Stimulated activated CD4-positive, alpha-beta T cell treated with anti-CD3 and anti-CD28 coated beads, Interleukin-4, amount 100 ng/mL, for 4 hours (primary cell): Measurements from ENCODE around the gene CTNNA3.

Source experiments
- DNase-seq, 2 experiments: peaks; one replicate each; pipeline ENCODE4 v3.0.0-alpha.2; 2020

CTNNA3 gene

GRCh38 chr10:66927251-66927935 lies 768.6 kb downstream of the CTNNA3 start:
- DNase-seq: no peak

- no peak for DNase-seq
Observed at GRCh38 chr10:66926841-66927240, 769.2 kb downstream of the CTNNA3 start.

GRCh38 chr10:66925896-66926715 lies 769.9 kb downstream of the CTNNA3 start, which contains the start of gene LRRTM3:
LRRTM3 (plus strand) TSS chr10:66926036.
- DNase-seq: no peak

- no peak for DNase-seq
Observed at GRCh38 chr10:66925373-66925772, 770.6 kb downstream of the CTNNA3 start.

- DNase-seq: no peak
Observed at GRCh38 chr10:66924674-66925345, 771.2 kb downstream of the CTNNA3 start.

- DNase-seq: no peak
Observed at GRCh38 chr10:66919248-66919647, 776.7 kb downstream of the CTNNA3 start.

GRCh38 chr10:66917104-66917503 lies 778.9 kb downstream of the CTNNA3 start:
- no peak for DNase-seq

GRCh38 chr10:66916030-66916429 lies 780.0 kb downstream of the CTNNA3 start:
- no peak for DNase-seq

- no peak for DNase-seq
Observed at GRCh38 chr10:66910671-66911070, 785.3 kb downstream of the CTNNA3 start.

- DNase-seq: no peak
Observed at GRCh38 chr10:66892871-66893270, 803.1 kb downstream of the CTNNA3 start.

GRCh38 chr10:66888237-66888636 lies 807.8 kb downstream of the CTNNA3 start:
- no peak for DNase-seq

- DNase-seq: no peak
Observed at GRCh38 chr10:66886848-66887247, 809.1 kb downstream of the CTNNA3 start.

GRCh38 chr10:66882271-66882670 lies 813.7 kb downstream of the CTNNA3 start:
- no peak for DNase-seq

GRCh38 chr10:66881814-66882213 lies 814.2 kb downstream of the CTNNA3 start:
- DNase-seq: no peak

- DNase-seq: no peak
Observed at GRCh38 chr10:66880826-66881225, 815.2 kb downstream of the CTNNA3 start.

GRCh38 chr10:66880292-66880691 lies 815.7 kb downstream of the CTNNA3 start:
- no peak for DNase-seq

- DNase-seq: no peak
Observed at GRCh38 chr10:66877361-66877760, 818.6 kb downstream of the CTNNA3 start.

- no peak for DNase-seq
Observed at GRCh38 chr10:66869635-66870034, 826.4 kb downstream of the CTNNA3 start.

- no peak for DNase-seq
Observed at GRCh38 chr10:66862687-66863258, 833.2 kb downstream of the CTNNA3 start.

- no peak for DNase-seq
Observed at GRCh38 chr10:66860376-66860945, 835.5 kb downstream of the CTNNA3 start.

- DNase-seq: no peak
Observed at GRCh38 chr10:66852811-66853210, 843.2 kb downstream of the CTNNA3 start.

GRCh38 chr10:66848856-66849255 lies 847.1 kb downstream of the CTNNA3 start:
- no peak for DNase-seq
